Activated naive CD8-positive, alpha-beta T cell treated with anti-CD3 and anti-CD28 coated beads, Interleukin-2, amount 10 ng/mL, durations not matched to agents 7 days and 5 days (primary cell): ENCODE data around the gene UST. TPM values are rescaled to one million over a fixed set of nuclear protein-coding genes. Genes with fewer than 3 reads are reported as not detected.

Experiments used
- ATAC-seq: fragments of 150-1000 bp; cut with Tn5 transposase; one replicate; pipeline ENCODE4 v1.10.0; 2021; ENCODE audit warnings: low read depth, moderate library complexity
- POLR2A ChIA-PET: fragments of 350-600 bp; sonication (Branson Sonifier 250); formaldehyde crosslinking; loops from one replicate; lab custom pipeline; 2021; ENCODE audit warnings: antibody characterized with exemption; lab: Charles Lee
- DNase-seq: peaks from one replicate; pipeline ENCODE4 v3.0.0; 2021
- H3K27ac Mint-ChIP-seq: one replicate; pipeline ENCODE4 v1.8.0; 2022; ENCODE audit warnings: mild to moderate bottlenecking, mixed read lengths
- H3K27me3 Mint-ChIP-seq: one replicate; pipeline ENCODE4 v1.8.0; 2022; ENCODE audit warnings: mild to moderate bottlenecking, moderate library complexity, mixed read lengths
- H3K36me3 Mint-ChIP-seq: one replicate; pipeline ENCODE4 v1.8.0; 2021; ENCODE audit warnings: mild to moderate bottlenecking, mixed read lengths
- H3K4me1 Mint-ChIP-seq: one replicate; pipeline ENCODE4 v1.8.0; 2021; ENCODE audit warnings: mixed read lengths
- H3K4me3 Mint-ChIP-seq: one replicate; pipeline ENCODE4 v1.8.0; 2022; ENCODE audit warnings: mild to moderate bottlenecking, moderate library complexity, mixed read lengths
- H3K9me3 Mint-ChIP-seq: one replicate; pipeline ENCODE4 v1.8.0; 2021; ENCODE audit warnings: mixed read lengths
- total RNA-seq, 2 experiments: library from RNA; stranded (reverse); gene quantifications; one replicate each; pipeline ENCODE4 v1.2.3, GENCODE V29; 2021

UST gene
- total RNA-seq, 2 experiments from 2014 or later, result 2.9 to 3.1 TPM

GRCh38 chr6:148980234-148980633 is 233.4 kb downstream of the UST start:
- no peak for DNase-seq
- Mint-ChIP-seq H3K36me3 (no peaks in the 10 kb centered on the region), H3K27ac (no peak overlapping the region), H3K4me1 (no peaks in the 10 kb centered on the region), H3K9me3 (no peaks in the 10 kb centered on the region), H3K4me3 (no peak overlapping the region), H3K27me3 (peaks cover 18% of the 10 kb centered on the region)
- ATAC-seq, result no peak
- POLR2A ChIA-PET, result no interaction called here

GRCh38 chr6:148981515-148981914 is 234.7 kb downstream of the UST start:
- DNase-seq (no peak), ATAC-seq (no peak)
- Mint-ChIP-seq H3K36me3 (no peaks in the 10 kb centered on the region), H3K4me3 (no peak overlapping the region), H3K27me3 (peaks cover 14% of the 10 kb centered on the region), H3K9me3 (no peaks in the 10 kb centered on the region), H3K4me1 (no peaks in the 10 kb centered on the region), H3K27ac (no peak overlapping the region)
- POLR2A ChIA-PET, result no interaction called here

GRCh38 chr6:148983101-148983761 is 236.4 kb downstream of the UST start:
- H3K36me3 Mint-ChIP-seq, result no peaks in the 10 kb centered on the region
- H3K9me3 Mint-ChIP-seq, result no peaks in the 10 kb centered on the region
- POLR2A ChIA-PET, result no interaction called here
- ATAC-seq (no peak), DNase-seq (no peak)
- no peaks in the 10 kb centered on the region for H3K4me1 Mint-ChIP-seq
- H3K27me3 Mint-ChIP-seq, result peaks cover 17% of the 10 kb centered on the region
- no peak overlapping the region for H3K4me3 Mint-ChIP-seq
- no peak overlapping the region for H3K27ac Mint-ChIP-seq

GRCh38 chr6:148983966-148984365 is 237.1 kb downstream of the UST start:
- H3K36me3 Mint-ChIP-seq, result no peaks in the 10 kb centered on the region
- no peaks in the 10 kb centered on the region for H3K4me1 Mint-ChIP-seq
- no peak overlapping the region for H3K4me3 Mint-ChIP-seq
- POLR2A ChIA-PET, result no interaction called here
- peaks cover 21% of the 10 kb centered on the region for H3K27me3 Mint-ChIP-seq
- H3K9me3 Mint-ChIP-seq, result no peaks in the 10 kb centered on the region
- DNase-seq (no peak), ATAC-seq (no peak)
- H3K27ac Mint-ChIP-seq, result no peak overlapping the region

GRCh38 chr6:148984531-148985056 is 237.8 kb downstream of the UST start:
- DNase-seq, result no peak
- ATAC-seq, result no peak
- Mint-ChIP-seq H3K36me3 (no peaks in the 10 kb centered on the region), H3K4me1 (peaks cover 1% of the 10 kb centered on the region), H3K4me3 (no peak overlapping the region), H3K27ac (no peak overlapping the region), H3K27me3 (peaks cover 20% of the 10 kb centered on the region), H3K9me3 (no peaks in the 10 kb centered on the region)
- POLR2A ChIA-PET, result no interaction called here

- peaks cover 1% of the 10 kb centered on the region for H3K4me1 Mint-ChIP-seq
- no peak for DNase-seq
- no peak overlapping the region for H3K27ac Mint-ChIP-seq
- no peaks in the 10 kb centered on the region for H3K36me3 Mint-ChIP-seq
- H3K4me3 Mint-ChIP-seq, result no peak overlapping the region
- H3K9me3 Mint-ChIP-seq, result no peaks in the 10 kb centered on the region
- no peak for ATAC-seq
- POLR2A ChIA-PET, result no interaction called here
- H3K27me3 Mint-ChIP-seq, result peaks cover 15% of the 10 kb centered on the region
Observed at GRCh38 chr6:148985499-148985898, 238.7 kb downstream of the UST start.

- Mint-ChIP-seq H3K4me1 (peaks cover 1% of the 10 kb centered on the region), H3K4me3 (no peak overlapping the region), H3K9me3 (no peaks in the 10 kb centered on the region), H3K36me3 (no peaks in the 10 kb centered on the region), H3K27ac (no peak overlapping the region), H3K27me3 (peaks cover 12% of the 10 kb centered on the region)
- POLR2A ChIA-PET, result no interaction called here
- DNase-seq (no peak), ATAC-seq (no peak)
Observed at GRCh38 chr6:148986608-148987007, 239.8 kb downstream of the UST start.

- Mint-ChIP-seq H3K4me3 (no peak overlapping the region), H3K27ac (no peak overlapping the region), H3K9me3 (no peaks in the 10 kb centered on the region), H3K27me3 (peaks cover 12% of the 10 kb centered on the region), H3K36me3 (no peaks in the 10 kb centered on the region), H3K4me1 (peaks cover 1% of the 10 kb centered on the region)
- DNase-seq (no peak), ATAC-seq (no peak)
- POLR2A ChIA-PET, result no interaction called here
Observed at GRCh38 chr6:148987982-148988381, 241.2 kb downstream of the UST start.

- no peak overlapping the region for H3K27ac Mint-ChIP-seq
- no peak overlapping the region for H3K4me3 Mint-ChIP-seq
- DNase-seq (no peak), ATAC-seq (no peak)
- POLR2A ChIA-PET, result no interaction called here
- H3K27me3 Mint-ChIP-seq, result peaks cover 12% of the 10 kb centered on the region
- H3K4me1 Mint-ChIP-seq, result peaks cover 1% of the 10 kb centered on the region
- H3K36me3 Mint-ChIP-seq, result no peaks in the 10 kb centered on the region
- H3K9me3 Mint-ChIP-seq, result peaks cover 4% of the 10 kb centered on the region
Observed at GRCh38 chr6:148989585-148989984, 242.8 kb downstream of the UST start.

GRCh38 chr6:148990403-148990802 is 243.6 kb downstream of the UST start:
- Mint-ChIP-seq H3K27ac (no peak overlapping the region), H3K9me3 (peaks cover 4% of the 10 kb centered on the region), H3K36me3 (no peaks in the 10 kb centered on the region), H3K27me3 (peaks cover 8% of the 10 kb centered on the region), H3K4me3 (no peak overlapping the region), H3K4me1 (peaks cover 1% of the 10 kb centered on the region)
- POLR2A ChIA-PET, result no interaction called here
- DNase-seq, result no peak
- ATAC-seq, result no peak

- H3K4me1 Mint-ChIP-seq, result peaks cover 24% of the 10 kb centered on the region
- DNase-seq (no peak), ATAC-seq (no peak)
- H3K9me3 Mint-ChIP-seq, result peaks cover 12% of the 10 kb centered on the region
- H3K27me3 Mint-ChIP-seq, result peaks cover 14% of the 10 kb centered on the region
- peaks cover 13% of the 10 kb centered on the region for H3K36me3 Mint-ChIP-seq
- no peak overlapping the region for H3K27ac Mint-ChIP-seq
- no peak overlapping the region for H3K4me3 Mint-ChIP-seq
- POLR2A ChIA-PET, result no interaction called here
Observed at GRCh38 chr6:148996815-148997214, 250.0 kb downstream of the UST start.

- no peak overlapping the region for H3K4me3 Mint-ChIP-seq
- DNase-seq, result no peak
- peaks cover 15% of the 10 kb centered on the region for H3K36me3 Mint-ChIP-seq
- ATAC-seq, result no peak
- H3K27me3 Mint-ChIP-seq, result peaks cover 14% of the 10 kb centered on the region
- peaks cover 14% of the 10 kb centered on the region for H3K9me3 Mint-ChIP-seq
- POLR2A ChIA-PET, result no interaction called here
- H3K4me1 Mint-ChIP-seq, result peaks cover 24% of the 10 kb centered on the region
- no peak overlapping the region for H3K27ac Mint-ChIP-seq
Observed at GRCh38 chr6:148997865-148998264, 251.0 kb downstream of the UST start.

GRCh38 chr6:148998704-148999103 is 251.9 kb downstream of the UST start:
- H3K4me1 Mint-ChIP-seq, result peaks cover 24% of the 10 kb centered on the region
- DNase-seq (no peak), ATAC-seq (no peak)
- H3K36me3 Mint-ChIP-seq, result peaks cover 15% of the 10 kb centered on the region
- H3K27me3 Mint-ChIP-seq, result peaks cover 14% of the 10 kb centered on the region
- H3K9me3 Mint-ChIP-seq, result peaks cover 15% of the 10 kb centered on the region
- no peak overlapping the region for H3K27ac Mint-ChIP-seq
- POLR2A ChIA-PET, result no interaction called here
- no peak overlapping the region for H3K4me3 Mint-ChIP-seq

GRCh38 chr6:148999501-148999900 is 252.7 kb downstream of the UST start:
- Mint-ChIP-seq H3K36me3 (peaks cover 15% of the 10 kb centered on the region), H3K27me3 (peaks cover 14% of the 10 kb centered on the region), H3K9me3 (peaks cover 13% of the 10 kb centered on the region), H3K4me1 (peaks cover 24% of the 10 kb centered on the region), H3K27ac (no peak overlapping the region), H3K4me3 (no peak overlapping the region)
- POLR2A ChIA-PET, result no interaction called here
- no peak for DNase-seq
- ATAC-seq, result peak; percentile 20
